B cell (primary cell): ENCODE measurements around the gene RRBP1. TPM values are rescaled to one million over a fixed set of nuclear protein-coding genes. Genes with fewer than 3 reads are reported as not detected.

Experiments used
- ATAC-seq: fragments of 200-7000 bp; cut with Tn5 transposase; one replicate; pipeline ENCODE4 v1.10.0; 2021; ENCODE audit warnings: low read depth, mild to moderate bottlenecking, moderate number of reproducible peaks, moderate library complexity
- CTCF ChIA-PET: fragments of 350-600 bp; sonication (Branson Sonifier 250); formaldehyde crosslinking; loops from one replicate; lab custom pipeline; 2021; ENCODE audit warnings: antibody characterized with exemption, inconsistent platforms; lab: Charles Lee
- POLR2A ChIA-PET: fragments of 350-600 bp; sonication (Branson Sonifier 250); formaldehyde crosslinking; loops from one replicate; lab custom pipeline; 2021; ENCODE audit warnings: antibody characterized with exemption; lab: Charles Lee
- DNase-seq: peaks from one replicate; pipeline ENCODE4 v3.0.0; 2013
- H2AFZ ChIP-seq: 2 replicates; pipeline ENCODE4 v1.6.1; 2012; ENCODE audit warnings: mild to moderate bottlenecking, low read depth, low read length; ENCODE audit not compliant: insufficient read depth, poor library complexity, severe bottlenecking
- H3K27ac ChIP-seq, 2 donors: 1 replicate in 1 of 2; 2 replicates in 1 of 2; pipeline ENCODE4 v1.5.1; 2012 to 2013; ENCODE audit warnings: low read length in 2 of 2, mild to moderate bottlenecking in 2 of 2, moderate library complexity in 1 of 2
- H3K27me3 ChIP-seq, 4 experiments: fragments of 200-600 bp in 1 of 4; sonication (generic) in 1 of 4; replicated peaks in 1 of 4; 1 replicate in 2 of 4; 2 replicates in 2 of 4; pipeline versions ENCODE4 v1.6.1 to v1.7.0; 2013 to 2016; ENCODE audit warnings: low read length in 3 of 4, mild to moderate bottlenecking in 2 of 4, mixed read lengths in 1 of 4, moderate library complexity in 1 of 4; ENCODE audit not compliant: insufficient read depth in 4 of 4, control insufficient read depth in 3 of 4; ENCODE audit errors: control extremely low read depth in 1 of 4
- H3K36me3 ChIP-seq, 2 experiments: replicated peaks in 1 of 2; 1 replicate in 1 of 2; 2 replicates in 1 of 2; pipeline versions ENCODE4 v1.6.1 to v1.7.1; 2013; ENCODE audit warnings: low read length in 1 of 2; ENCODE audit not compliant: insufficient read depth in 2 of 2, control insufficient read depth in 1 of 2; ENCODE audit errors: control extremely low read depth in 1 of 2, extremely low read depth in 1 of 2
- H3K4me1 ChIP-seq, 2 donors: fragments of 200-600 bp in 1 of 2; sonication (generic) in 1 of 2; 1 replicate in 1 of 2; 2 replicates in 1 of 2; pipeline versions ENCODE4 v1.5.1 to v1.6.1; 2013 to 2017; ENCODE audit warnings: low read length in 2 of 2; ENCODE audit not compliant: control insufficient read depth in 2 of 2, insufficient read depth in 2 of 2
- H3K4me2 ChIP-seq: replicated peaks from 2 replicates; pipeline ENCODE3; 2012; ENCODE audit warnings: mild to moderate bottlenecking, low read depth, low read length; ENCODE audit not compliant: poor library complexity, severe bottlenecking
- H3K4me3 ChIP-seq, 5 experiments: fragments of 200-600 bp in 1 of 5; sonication (generic) in 1 of 5; 1 replicate in 3 of 5; 2 replicates in 2 of 5; pipeline versions ENCODE4 v1.5.1 to v1.7.0; 2011 to 2016; ENCODE audit warnings: low read length in 4 of 5, mild to moderate bottlenecking in 4 of 5, low read depth in 2 of 5, control low read depth in 1 of 5, moderate library complexity in 1 of 5; ENCODE audit not compliant: insufficient read depth in 1 of 5; ENCODE audit errors: control extremely low read depth in 1 of 5, extremely low read depth in 1 of 5
- H3K79me2 ChIP-seq: fragments of 200-600 bp; sonication (generic); one replicate; pipeline ENCODE4 v1.6.0; 2016; ENCODE audit warnings: low read length; ENCODE audit not compliant: control insufficient read depth, insufficient read depth
- H3K9ac ChIP-seq: fragments of 200-600 bp; sonication (generic); 2 replicates; pipeline ENCODE4 v1.6.1; 2017; ENCODE audit warnings: mild to moderate bottlenecking, low read length, moderate library complexity
- H3K9me3 ChIP-seq, 3 donors: one replicate each; pipeline versions ENCODE4 v1.6.1 to v1.7.1; 2013; ENCODE audit warnings: low read length in 2 of 3; ENCODE audit not compliant: control insufficient read depth in 2 of 3, insufficient read depth in 1 of 3; ENCODE audit errors: control extremely low read depth in 1 of 3
- H4K20me1 ChIP-seq: 2 replicates; pipeline ENCODE4 v1.6.0; 2012; ENCODE audit warnings: mild to moderate bottlenecking, low read length; ENCODE audit not compliant: insufficient read depth, control insufficient read depth, poor library complexity, severe bottlenecking
- H3K27ac Mint-ChIP-seq: one replicate; pipeline ENCODE4 v1.8.0; 2021; ENCODE audit warnings: mixed read lengths
- H3K27me3 Mint-ChIP-seq: one replicate; pipeline ENCODE4 v1.8.0; 2021; ENCODE audit warnings: mixed read lengths
- H3K4me1 Mint-ChIP-seq: one replicate; pipeline ENCODE4 v1.8.0; 2021; ENCODE audit warnings: mixed read lengths
- H3K4me3 Mint-ChIP-seq: one replicate; pipeline ENCODE4 v1.8.0; 2021; ENCODE audit warnings: mixed read lengths
- H3K9me3 Mint-ChIP-seq: one replicate; pipeline ENCODE4 v1.8.0; 2022; ENCODE audit warnings: mixed read lengths; ENCODE audit not compliant: insufficient read depth
- EZH2 ChIP-seq: IDR thresholded peaks from 2 replicates; pipeline ENCODE4 v1.6.1; 2012; ENCODE audit warnings: borderline replicate concordance, low read depth, mild to moderate bottlenecking, moderate library complexity, low read length; ENCODE audit not compliant: insufficient read depth, poor library complexity, severe bottlenecking
- WGBS: methylation state at CpG from one replicate; pipeline ENCODE4 v1.1.5; 2013; ENCODE audit warnings: missing lambda C conversion rate; ENCODE audit not compliant: insufficient coverage; 5-methylcytosine and 5-hydroxymethylcytosine counted together
- intact Hi-C: fragments of 100-400 bp; cut with micrococcal nuclease; formaldehyde crosslinking; loops from one replicate; pipeline ENCODE4 v1.10.0; 2022
- polyA plus RNA-seq: library from polyadenylated mRNA; depleted of rRNA; stranded (reverse); fragments of >200 nt; gene quantifications from 2 replicates; pipeline ENCODE4 v1.2.3, GENCODE V29; 2012
- total RNA-seq, 2 donors: library from RNA; stranded (reverse); fragments of 120-200 nt in 1 of 2; gene quantifications; 1 replicate in 1 of 2; 2 replicates in 1 of 2; pipeline versions ENCODE4 v1.2.3 to v1.2.4, GENCODE V29; 2013 to 2022
- TF ChIP-seq, protein P1 (sequence below): fragments of 200-600 bp; IDR thresholded peaks from one replicate; pipeline ENCODE4 v1.8.0; 2022; ENCODE audit warnings: antibody characterized with exemption, mild to moderate bottlenecking

The RRBP1 gene
- total and polyA plus RNA-seq, 2 donors (not counting 1 experiment from before 2014, with no cell fraction given) = 10.9 to 27.5 TPM

DNA sequence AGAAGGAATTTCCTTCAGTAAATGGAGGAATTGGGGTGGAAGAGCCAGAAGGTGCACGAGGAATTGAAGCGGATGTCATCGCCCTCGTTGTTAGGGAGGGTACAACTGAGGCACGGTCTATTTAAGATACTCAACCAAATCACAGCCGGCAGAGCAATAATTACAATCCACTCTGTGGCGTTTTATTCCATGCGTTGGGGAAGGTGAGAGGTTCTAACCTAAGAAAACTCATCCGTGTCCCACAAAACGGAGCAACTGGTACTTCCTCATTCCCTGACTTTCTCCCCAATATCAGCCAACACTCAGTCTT is 802 bp upstream of the RRBP1 start:
- no peak for TF ChIP-seq EZH2
- TF ChIP-seq, protein P1, sequence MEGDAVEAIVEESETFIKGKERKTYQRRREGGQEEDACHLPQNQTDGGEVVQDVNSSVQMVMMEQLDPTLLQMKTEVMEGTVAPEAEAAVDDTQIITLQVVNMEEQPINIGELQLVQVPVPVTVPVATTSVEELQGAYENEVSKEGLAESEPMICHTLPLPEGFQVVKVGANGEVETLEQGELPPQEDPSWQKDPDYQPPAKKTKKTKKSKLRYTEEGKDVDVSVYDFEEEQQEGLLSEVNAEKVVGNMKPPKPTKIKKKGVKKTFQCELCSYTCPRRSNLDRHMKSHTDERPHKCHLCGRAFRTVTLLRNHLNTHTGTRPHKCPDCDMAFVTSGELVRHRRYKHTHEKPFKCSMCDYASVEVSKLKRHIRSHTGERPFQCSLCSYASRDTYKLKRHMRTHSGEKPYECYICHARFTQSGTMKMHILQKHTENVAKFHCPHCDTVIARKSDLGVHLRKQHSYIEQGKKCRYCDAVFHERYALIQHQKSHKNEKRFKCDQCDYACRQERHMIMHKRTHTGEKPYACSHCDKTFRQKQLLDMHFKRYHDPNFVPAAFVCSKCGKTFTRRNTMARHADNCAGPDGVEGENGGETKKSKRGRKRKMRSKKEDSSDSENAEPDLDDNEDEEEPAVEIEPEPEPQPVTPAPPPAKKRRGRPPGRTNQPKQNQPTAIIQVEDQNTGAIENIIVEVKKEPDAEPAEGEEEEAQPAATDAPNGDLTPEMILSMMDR = peak; percentile 48
- H3K4me1 ChIP-seq = peaks cover 15 to 18% of the 10 kb centered on the region in 2 donors
- Mint-ChIP-seq H3K27me3 (peaks cover 35% of the 10 kb centered on the region), H3K9me3 (no peaks in the 10 kb centered on the region), H3K4me1 (peaks cover 20% of the 10 kb centered on the region), H3K4me3 (peak overlapping the region; percentile 92), H3K27ac (peak overlapping the region; percentile 88)
- H3K4me2 ChIP-seq = peak overlapping the region; percentile 97
- H3K4me3 ChIP-seq = peak overlapping the region; percentile 51 to 72 (median 65)
- WGBS = no CpG with 5 or more reads among the region's 10 CpGs
- H3K27me3 ChIP-seq = peaks cover 0 to 11% (median 4%) of the 10 kb centered on the region in 4 experiments
- DNase-seq = no peak
- intact Hi-C loops = loop anchor here (1.0 to 10.0 kb wide), 12 partner anchors 114 to 1112 kb away; partner anchors contain the start of genes BFSP1, KAT14, MGME1 and PET117
- POLR2A ChIA-PET = interaction anchor here (0.6 to 1.7 kb wide), 8 partner anchors 93 to 314 kb away, joined by 3 to 10 read pairs (median 4); partner anchors contain the start of genes DSTN, MGME1 and SNX5
- H2AFZ ChIP-seq = peak overlapping the region; percentile 84
- H4K20me1 ChIP-seq = no peaks in the 10 kb centered on the region
- CTCF ChIA-PET = interaction anchor here (0.7 to 6.4 kb wide), 39 partner anchors 9 to 605 kb away, joined by 3 to 159 read pairs (median 5); partner anchors contain the start of genes DSTN, KAT14, MGME1 and PET117
- no peaks in the 10 kb centered on the region for H3K36me3 ChIP-seq
- H3K9ac ChIP-seq = peak overlapping the region; percentile 73
- no peak overlapping the region for H3K27ac ChIP-seq
- peaks cover 10% of the 10 kb centered on the region for H3K79me2 ChIP-seq
- no peak for ATAC-seq
- H3K9me3 ChIP-seq = peaks cover 0 to 3% (median 1%) of the 10 kb centered on the region in 3 donors

DNA sequence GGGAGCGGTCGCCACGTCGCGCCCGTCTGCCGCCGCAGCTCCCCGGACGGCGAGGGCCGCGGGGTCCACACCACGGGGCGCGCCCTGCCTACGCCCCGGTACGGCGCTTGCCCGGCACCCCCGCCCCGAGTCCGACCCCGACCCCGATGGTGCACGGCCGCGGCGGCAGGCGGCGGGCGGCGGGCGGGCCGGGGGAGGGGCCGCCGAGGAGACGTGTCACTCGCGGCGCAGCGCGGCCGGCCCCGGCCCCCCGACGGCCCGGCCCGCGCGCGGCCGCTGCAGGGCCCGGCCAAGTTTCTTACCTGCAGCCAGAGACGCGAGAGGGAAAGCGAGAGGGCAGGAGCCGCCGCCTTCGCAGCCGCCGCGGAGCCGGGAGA is 328 bp downstream of the RRBP1 start:
- no peak overlapping the region for H3K27ac Mint-ChIP-seq
- peaks cover 23% of the 10 kb centered on the region for H3K27me3 Mint-ChIP-seq
- Histone ChIP-seq H3K36me3 (no peaks in the 10 kb centered on the region), H3K4me3 (peak overlapping the region in 4 of 5 experiments; percentile 56 to 85 (median 74)), H3K4me1 (peaks cover 15 to 18% of the 10 kb centered on the region in 2 donors), H4K20me1 (no peaks in the 10 kb centered on the region), H3K27me3 (peaks cover 0 to 11% (median 4%) of the 10 kb centered on the region in 4 experiments), H3K9ac (peak overlapping the region; percentile 73), H2AFZ (peak overlapping the region; percentile 84), H3K79me2 (peaks cover 19% of the 10 kb centered on the region), H3K9me3 (peaks cover 0 to 1% (median 1%) of the 10 kb centered on the region in 3 donors), H3K4me2 (peak overlapping the region; percentile 97), H3K27ac (no peak overlapping the region)
- H3K4me3 Mint-ChIP-seq = peak overlapping the region; percentile 92
- under 1% methylated on average over 65 of the region's 65 CpGs for WGBS
- DNase-seq (no peak), ATAC-seq (peak; percentile 3)
- intact Hi-C loops = loop anchor here (1.0 to 10.0 kb wide), 12 partner anchors 112 to 1113 kb away; partner anchors contain the start of genes BFSP1, KAT14, MGME1 and PET117
- peaks cover 20% of the 10 kb centered on the region for H3K4me1 Mint-ChIP-seq
- H3K9me3 Mint-ChIP-seq = no peaks in the 10 kb centered on the region
- ChIA-PET CTCF (interaction anchor here (0.7 to 6.4 kb wide), 33 partner anchors 10 to 456 kb away, joined by 3 to 159 read pairs (median 5); partner anchors contain the start of genes DSTN, KAT14, MGME1 and PET117), POLR2A (interaction anchor here (0.5 to 1.7 kb wide), 6 partner anchors 175 to 290 kb away, joined by 3 to 10 read pairs (median 6); no protein-coding TSS in a partner anchor)
- TF ChIP-seq, protein P1 = no peak
- no peak for TF ChIP-seq EZH2
